GM21737 (cell line): ENCODE results near the gene AXIN2.
"Not testable (repeated sequence)": the region's sequence is repeated elsewhere in the genome, so short reads cannot be mapped to it uniquely, and the experiment has no call there.

Experiments used
- ATAC-seq: cut with Tn5 transposase; IDR thresholded peaks from one replicate; pipeline ENCODE4 v1.9.1; 2021; ENCODE audit warnings: mild to moderate bottlenecking, moderate library complexity; ENCODE audit not compliant: unreplicated experiment

The AXIN2 gene

GRCh38 chr17:65523411-65523810, 38.0 kb downstream of the AXIN2 start:
- ATAC-seq: no peak

GRCh38 chr17:65522751-65523404, 38.6 kb downstream of the AXIN2 start:
- no peak for ATAC-seq

- no peak for ATAC-seq
Observed at GRCh38 chr17:65519462-65519861, 42.0 kb downstream of the AXIN2 start.

GRCh38 chr17:65518256-65518655, 43.2 kb downstream of the AXIN2 start:
- ATAC-seq: no peak

GRCh38 chr17:65515959-65516948, 45.2 kb downstream of the AXIN2 start:
- no peak for ATAC-seq

- ATAC-seq: no peak
Observed at GRCh38 chr17:65515512-65515911, 45.9 kb downstream of the AXIN2 start.

- no peak for ATAC-seq
Observed at GRCh38 chr17:65514541-65514940, 46.9 kb downstream of the AXIN2 start.

GRCh38 chr17:65514082-65514481, 47.4 kb downstream of the AXIN2 start:
- no peak for ATAC-seq

- ATAC-seq: no peak
Observed at GRCh38 chr17:65511316-65511715, 50.1 kb downstream of the AXIN2 start.

- no peak for ATAC-seq
Observed at GRCh38 chr17:65509032-65509431, 52.4 kb downstream of the AXIN2 start.

GRCh38 chr17:65504673-65505072, 56.8 kb downstream of the AXIN2 start:
- not testable (repeated sequence) for ATAC-seq

GRCh38 chr17:65504141-65504540, 57.3 kb downstream of the AXIN2 start:
- ATAC-seq: no peak

- no peak for ATAC-seq
Observed at GRCh38 chr17:65503557-65503956, 57.9 kb downstream of the AXIN2 start.

GRCh38 chr17:65498816-65499215, 62.6 kb downstream of the AXIN2 start:
- ATAC-seq: no peak

GRCh38 chr17:65496801-65497200, 64.6 kb downstream of the AXIN2 start:
- ATAC-seq: no peak

GRCh38 chr17:65495122-65496055, 66.1 kb downstream of the AXIN2 start:
- no peak for ATAC-seq

- no peak for ATAC-seq
Observed at GRCh38 chr17:65489413-65490155, 71.9 kb downstream of the AXIN2 start.

GRCh38 chr17:65488665-65489064, 72.8 kb downstream of the AXIN2 start:
- no peak for ATAC-seq

GRCh38 chr17:65487990-65488389, 73.5 kb downstream of the AXIN2 start:
- ATAC-seq: no peak

- ATAC-seq: no peak
Observed at GRCh38 chr17:65487161-65487560, 74.3 kb downstream of the AXIN2 start.
